Liver (tissue), 9 donors: Measurements from ENCODE around the gene CHTF8. TPM values are rescaled to one million over a fixed set of nuclear protein-coding genes. Genes with fewer than 3 reads are reported as not detected.

ENCODE experiments used
- DNase-seq: peaks from one replicate; pipeline ENCODE4 v3.0.0-alpha.2; 2017; ENCODE audit warnings: low spot score
- H3K27ac ChIP-seq, 2 donors: one replicate each; pipeline ENCODE4 v1.7.0; 2013; ENCODE audit warnings: inconsistent platforms in 2 of 2, low read length in 2 of 2, control low read depth in 1 of 2, low read depth in 1 of 2, mild to moderate bottlenecking in 1 of 2
- H3K27me3 ChIP-seq, 4 donors: one replicate each; pipeline versions ENCODE4 v1.6.1 to v1.7.0; 2013; ENCODE audit warnings: low read length in 3 of 4, inconsistent platforms in 1 of 4, mild to moderate bottlenecking in 1 of 4, moderate library complexity in 1 of 4; ENCODE audit not compliant: control insufficient read depth in 4 of 4, insufficient read depth in 4 of 4
- H3K36me3 ChIP-seq, 4 donors: one replicate each; pipeline versions ENCODE4 v1.6.1 to v1.7.0; 2013; ENCODE audit warnings: low read length in 3 of 4, mild to moderate bottlenecking in 3 of 4, low read depth in 1 of 4, moderate library complexity in 1 of 4; ENCODE audit not compliant: control insufficient read depth in 4 of 4, insufficient read depth in 3 of 4
- H3K4me1 ChIP-seq, 4 donors: one replicate each; pipeline versions ENCODE4 v1.6.1 to v1.7.0; 2013; ENCODE audit warnings: low read length in 3 of 4, mild to moderate bottlenecking in 3 of 4, moderate library complexity in 1 of 4; ENCODE audit not compliant: control insufficient read depth in 4 of 4, insufficient read depth in 4 of 4
- H3K4me3 ChIP-seq, 3 donors: one replicate each; pipeline versions ENCODE4 v1.6.1 to v1.7.0; 2013; ENCODE audit warnings: low read length in 3 of 3, control low read depth in 1 of 3, low read depth in 1 of 3, mild to moderate bottlenecking in 1 of 3
- H3K9ac ChIP-seq, 2 donors: one replicate each; pipeline ENCODE4 v1.7.0; 2013; ENCODE audit warnings: low read length in 2 of 2, mild to moderate bottlenecking in 2 of 2, moderate library complexity in 2 of 2, control low read depth in 1 of 2, low read depth in 1 of 2
- H3K9me3 ChIP-seq, 4 donors: one replicate each; pipeline versions ENCODE4 v1.6.1 to v1.7.0; 2013; ENCODE audit warnings: low read length in 3 of 4; ENCODE audit not compliant: control insufficient read depth in 4 of 4
- CTCF ChIP-seq: fragments of 150-350 bp; IDR thresholded peaks from 2 replicates; pipeline ENCODE4 v1.5.1; 2017; ENCODE audit warnings: improper control_type of control experiment, low read depth, low read length; ENCODE audit not compliant: missing input control
- EGR1 ChIP-seq, 2 donors: IDR thresholded peaks; 2 replicates each; pipeline ENCODE4 v1.6.1; 2016 to 2018; ENCODE audit warnings: antibody characterized with exemption in 2 of 2, low read depth in 2 of 2
- FOXA1 ChIP-seq: IDR thresholded peaks from 2 replicates; pipeline ENCODE4 v1.6.1; 2016; ENCODE audit warnings: antibody characterized with exemption
- FOXA2 ChIP-seq: IDR thresholded peaks from 2 replicates; pipeline ENCODE4 v1.6.1; 2016; ENCODE audit warnings: antibody characterized with exemption
- HNF4A ChIP-seq, 2 donors: conservative IDR thresholded peaks; 2 replicates each; pipeline ENCODE4 v1.6.1; 2016; ENCODE audit warnings: antibody characterized with exemption in 2 of 2, mild to moderate bottlenecking in 2 of 2
- HNF4G ChIP-seq: IDR thresholded peaks from 2 replicates; pipeline ENCODE4 v1.6.1; 2016; ENCODE audit warnings: antibody characterized with exemption
- JUND ChIP-seq, 2 donors: IDR thresholded peaks; 2 replicates each; pipeline ENCODE4 v1.6.1; 2016; ENCODE audit warnings: antibody characterized with exemption in 2 of 2
- MAX ChIP-seq: IDR thresholded peaks from 2 replicates; pipeline ENCODE4 v1.6.1; 2016; ENCODE audit warnings: antibody characterized with exemption
- NR2F2 ChIP-seq: IDR thresholded peaks from 2 replicates; pipeline ENCODE4 v1.6.1; 2016; ENCODE audit warnings: antibody characterized with exemption
- RAD21 ChIP-seq, 2 donors: IDR thresholded peaks; 2 replicates each; pipeline ENCODE4 v1.6.1; 2016; ENCODE audit warnings: antibody characterized with exemption in 2 of 2, mild to moderate bottlenecking in 2 of 2
- RXRA ChIP-seq, 2 donors: IDR thresholded peaks; 2 replicates each; pipeline ENCODE4 v1.6.1; 2017 to 2018; ENCODE audit warnings: antibody characterized with exemption in 2 of 2, mild to moderate bottlenecking in 1 of 2
- SP1 ChIP-seq: IDR thresholded peaks from 2 replicates; pipeline ENCODE4 v1.6.1; 2018; ENCODE audit warnings: antibody characterized with exemption, mild to moderate bottlenecking
- TAF1 ChIP-seq: conservative IDR thresholded peaks from 2 replicates; pipeline ENCODE4 v1.6.1; 2016; ENCODE audit warnings: antibody characterized with exemption, mild to moderate bottlenecking
- YY1 ChIP-seq: IDR thresholded peaks from 2 replicates; pipeline ENCODE4 v1.6.1; 2016; ENCODE audit warnings: antibody characterized with exemption, mild to moderate bottlenecking
- WGBS: extraction: QIAGEN DNeasy Blood & Tissue Kit; methylation state at CpG from one replicate; pipeline ENCODE4 v1.1.7; 2013; 5-methylcytosine and 5-hydroxymethylcytosine counted together
- polyA plus RNA-seq, 2 donors: library from polyadenylated mRNA; stranded (reverse) in 1 of 2; unstranded in 1 of 2; fragments of 200-250 nt in 1 of 2; fragments of >200 nt in 1 of 2; fragmentation: Nextera tagmentation in 1 of 2; extraction: Ambion mirVana in 1 of 2; gene quantifications; one replicate each; pipeline versions ENCODE4 v1.2.1 to v1.2.3, GENCODE V29; 2013 to 2015
- total RNA-seq, 2 donors: library from RNA; depleted of rRNA; stranded (reverse); fragments of >200 nt; gene quantifications; one replicate each; pipeline ENCODE4 v1.2.3, GENCODE V29; 2014
- TF ChIP-seq, protein P1 (sequence below): IDR thresholded peaks from 2 replicates; pipeline ENCODE4 v1.6.1; 2016; ENCODE audit warnings: antibody characterized with exemption
- TF ChIP-seq, protein P2 (sequence below): IDR thresholded peaks from 2 replicates; pipeline ENCODE4 v1.6.1; 2016; ENCODE audit warnings: antibody characterized with exemption, mild to moderate bottlenecking
- donor health status: healthy.
- donor health status: healthy.
- donor health status: healthy.
- donor health status: healthy.
- donor health status: healthy.

The CHTF8 gene
- total and polyA plus RNA-seq, 4 donors: 15.2 to 56.9 (median 51.6) TPM

DNA sequence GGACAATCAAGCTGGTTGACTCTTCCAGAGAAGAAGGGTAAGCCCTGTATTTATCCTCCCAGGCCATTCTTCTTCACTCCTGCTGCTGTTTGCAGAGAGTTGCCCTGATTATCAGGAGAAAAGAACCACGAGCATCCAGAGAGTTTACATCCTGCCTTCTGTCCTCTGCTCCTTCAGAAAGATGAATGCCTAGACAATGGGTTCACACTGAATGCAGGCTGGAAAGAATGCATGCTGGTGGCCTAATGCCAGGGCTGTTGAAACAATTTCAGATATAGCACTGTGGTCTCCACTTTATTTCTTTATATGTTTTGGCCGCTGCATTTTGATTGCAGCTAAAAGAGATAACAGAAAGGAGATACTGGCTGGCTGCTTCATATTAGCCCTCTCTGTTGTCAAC lies 48.1 kb downstream of the CHTF8 start (continued):
- TF ChIP-seq RAD21 (IDR thresholded peaks at IDR 0.05) (no peak), EGR1 (IDR thresholded peaks at IDR 0.05; ENCODE audit: low read depth in 2 of 2) (no peak), RXRA (IDR thresholded peaks at IDR 0.05) (no peak), HNF4A (conservative IDR thresholded peaks at IDR 0.05) (no peak), MAX (no peak), JUND (IDR thresholded peaks at IDR 0.05) (no peak), SP1 (no peak), TAF1 (no peak), CTCF (no peak), YY1 (no peak)

DNA sequence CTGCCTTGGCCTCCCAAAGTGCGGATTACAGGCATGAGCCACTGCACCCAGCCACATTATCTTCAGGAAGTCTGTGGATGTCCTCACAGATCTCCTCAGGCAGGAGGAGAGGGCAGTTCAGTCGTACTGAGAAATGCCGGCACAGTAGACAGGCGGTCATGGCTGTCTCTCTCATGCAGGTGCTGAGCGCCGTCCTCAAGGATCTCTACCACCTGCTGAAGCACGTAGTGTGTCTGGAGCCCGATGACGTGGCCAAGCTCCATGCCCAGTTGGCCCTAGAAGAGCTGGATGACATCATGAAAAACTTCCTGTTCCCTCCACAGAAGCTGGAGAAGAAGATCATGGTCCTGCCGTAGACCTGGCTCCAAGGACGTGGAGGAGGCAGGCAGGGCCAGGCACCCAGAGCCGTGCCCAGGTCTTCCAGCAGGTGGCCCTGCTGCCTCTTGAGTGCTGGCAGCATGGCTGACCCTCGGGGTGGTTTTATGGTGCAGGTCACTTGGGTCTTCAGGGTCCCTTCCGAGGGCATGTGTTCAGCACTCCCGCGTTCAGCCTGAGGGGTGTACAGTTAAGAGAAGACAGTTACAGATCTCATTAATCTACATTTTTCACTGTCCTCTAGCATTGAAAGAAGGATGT lies 49.0 kb downstream of the CHTF8 start:
- peaks cover 0 to 1% (median under 1%) of the 10 kb centered on the region in 4 donors for H3K4me1 ChIP-seq
- H3K4me3 ChIP-seq: no peak overlapping the region
- no peaks in the 10 kb centered on the region for H3K27me3 ChIP-seq
- no peak overlapping the region for H3K27ac ChIP-seq
- DNase-seq: no peak
- TF ChIP-seq RAD21 (IDR thresholded peaks at IDR 0.05) (peak; percentile 36 to 59), CTCF (peak; percentile 32), JUND (IDR thresholded peaks at IDR 0.05) (no peak)
- peaks cover 2 to 19% (median 6%) of the 10 kb centered on the region in 4 donors for H3K36me3 ChIP-seq
- no peak overlapping the region for H3K9ac ChIP-seq
- 95% methylated on average over 16 of the region's 16 CpGs for WGBS
- H3K9me3 ChIP-seq: no peaks in the 10 kb centered on the region

- Histone ChIP-seq H3K9ac (no peak overlapping the region), H3K27ac (no peak overlapping the region), H3K4me3 (no peak overlapping the region), H3K27me3 (no peaks in the 10 kb centered on the region), H3K4me1 (no peaks in the 10 kb centered on the region), H3K9me3 (no peaks in the 10 kb centered on the region), H3K36me3 (peaks cover 0 to 16% (median 4%) of the 10 kb centered on the region in 4 donors)
- DNase-seq: no peak
- WGBS: over 99% methylated on average over 2 of the region's 2 CpGs
- TF ChIP-seq RAD21 (IDR thresholded peaks at IDR 0.05): no peak
- no peak for TF ChIP-seq EGR1 (IDR thresholded peaks at IDR 0.05; ENCODE audit: low read depth in 2 of 2)
- TF ChIP-seq, protein P1, sequence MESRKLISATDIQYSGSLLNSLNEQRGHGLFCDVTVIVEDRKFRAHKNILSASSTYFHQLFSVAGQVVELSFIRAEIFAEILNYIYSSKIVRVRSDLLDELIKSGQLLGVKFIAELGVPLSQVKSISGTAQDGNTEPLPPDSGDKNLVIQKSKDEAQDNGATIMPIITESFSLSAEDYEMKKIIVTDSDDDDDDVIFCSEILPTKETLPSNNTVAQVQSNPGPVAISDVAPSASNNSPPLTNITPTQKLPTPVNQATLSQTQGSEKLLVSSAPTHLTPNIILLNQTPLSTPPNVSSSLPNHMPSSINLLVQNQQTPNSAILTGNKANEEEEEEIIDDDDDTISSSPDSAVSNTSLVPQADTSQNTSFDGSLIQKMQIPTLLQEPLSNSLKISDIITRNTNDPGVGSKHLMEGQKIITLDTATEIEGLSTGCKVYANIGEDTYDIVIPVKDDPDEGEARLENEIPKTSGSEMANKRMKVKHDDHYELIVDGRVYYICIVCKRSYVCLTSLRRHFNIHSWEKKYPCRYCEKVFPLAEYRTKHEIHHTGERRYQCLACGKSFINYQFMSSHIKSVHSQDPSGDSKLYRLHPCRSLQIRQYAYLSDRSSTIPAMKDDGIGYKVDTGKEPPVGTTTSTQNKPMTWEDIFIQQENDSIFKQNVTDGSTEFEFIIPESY: no peak
- TF ChIP-seq CTCF: no peak
- TF ChIP-seq TAF1: no peak
- TF ChIP-seq NR2F2: no peak
- TF ChIP-seq, protein P2, sequence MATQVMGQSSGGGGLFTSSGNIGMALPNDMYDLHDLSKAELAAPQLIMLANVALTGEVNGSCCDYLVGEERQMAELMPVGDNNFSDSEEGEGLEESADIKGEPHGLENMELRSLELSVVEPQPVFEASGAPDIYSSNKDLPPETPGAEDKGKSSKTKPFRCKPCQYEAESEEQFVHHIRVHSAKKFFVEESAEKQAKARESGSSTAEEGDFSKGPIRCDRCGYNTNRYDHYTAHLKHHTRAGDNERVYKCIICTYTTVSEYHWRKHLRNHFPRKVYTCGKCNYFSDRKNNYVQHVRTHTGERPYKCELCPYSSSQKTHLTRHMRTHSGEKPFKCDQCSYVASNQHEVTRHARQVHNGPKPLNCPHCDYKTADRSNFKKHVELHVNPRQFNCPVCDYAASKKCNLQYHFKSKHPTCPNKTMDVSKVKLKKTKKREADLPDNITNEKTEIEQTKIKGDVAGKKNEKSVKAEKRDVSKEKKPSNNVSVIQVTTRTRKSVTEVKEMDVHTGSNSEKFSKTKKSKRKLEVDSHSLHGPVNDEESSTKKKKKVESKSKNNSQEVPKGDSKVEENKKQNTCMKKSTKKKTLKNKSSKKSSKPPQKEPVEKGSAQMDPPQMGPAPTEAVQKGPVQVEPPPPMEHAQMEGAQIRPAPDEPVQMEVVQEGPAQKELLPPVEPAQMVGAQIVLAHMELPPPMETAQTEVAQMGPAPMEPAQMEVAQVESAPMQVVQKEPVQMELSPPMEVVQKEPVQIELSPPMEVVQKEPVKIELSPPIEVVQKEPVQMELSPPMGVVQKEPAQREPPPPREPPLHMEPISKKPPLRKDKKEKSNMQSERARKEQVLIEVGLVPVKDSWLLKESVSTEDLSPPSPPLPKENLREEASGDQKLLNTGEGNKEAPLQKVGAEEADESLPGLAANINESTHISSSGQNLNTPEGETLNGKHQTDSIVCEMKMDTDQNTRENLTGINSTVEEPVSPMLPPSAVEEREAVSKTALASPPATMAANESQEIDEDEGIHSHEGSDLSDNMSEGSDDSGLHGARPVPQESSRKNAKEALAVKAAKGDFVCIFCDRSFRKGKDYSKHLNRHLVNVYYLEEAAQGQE: no peak
- TF ChIP-seq SP1: no peak
- no peak for TF ChIP-seq HNF4G
- no peak for TF ChIP-seq FOXA2
- no peak for TF ChIP-seq RXRA (IDR thresholded peaks at IDR 0.05)
- no peak for TF ChIP-seq JUND (IDR thresholded peaks at IDR 0.05)
- TF ChIP-seq FOXA1: no peak
- TF ChIP-seq MAX: no peak
- TF ChIP-seq YY1: no peak
Observed at GRCh38 chr16:69079697-69080096, 52.7 kb downstream of the CHTF8 start.
